Cardiac muscle cell (in vitro differentiated cells and primary cell): ENCODE measurements around the gene LECT2. TPM values are rescaled to one million over a fixed set of nuclear protein-coding genes. Genes with fewer than 3 reads are reported as not detected.
A peak's percentile ranks its signal among the peaks of the same experiment; 100 is the strongest.

Experiments used
- DNase-seq, 2 donors: peaks; one replicate each; pipeline versions ENCODE4 v3.0.0 to v3.0.0-alpha.2; 2010 to 2017; ENCODE audit warnings: low read depth in 1 of 2, low spot score in 1 of 2
- H3K27ac ChIP-seq: fragments of 200-600 bp; sonication (generic); 2 replicates; pipeline ENCODE4 v1.5.1; 2016
- H3K27me3 ChIP-seq: fragments of 200-600 bp; sonication (generic); 2 replicates; pipeline ENCODE4 v1.6.0; 2016; ENCODE audit warnings: control low read depth
- H3K36me3 ChIP-seq: fragments of 200-600 bp; sonication (generic); 2 replicates; pipeline ENCODE4 v1.5.1; 2016; ENCODE audit warnings: control low read depth
- H3K4me1 ChIP-seq: fragments of 200-600 bp; sonication (generic); 2 replicates; pipeline ENCODE4 v1.8.1; 2017; ENCODE audit warnings: low read depth, mild to moderate bottlenecking, mixed run types
- H3K4me3 ChIP-seq: fragments of 200-600 bp; sonication (generic); 2 replicates; pipeline ENCODE4 v1.5.1; 2016; ENCODE audit warnings: mild to moderate bottlenecking
- H3K9me3 ChIP-seq: fragments of 200-600 bp; sonication (generic); 2 replicates; pipeline ENCODE4 v1.5.1; 2017; ENCODE audit warnings: low read depth, mild to moderate bottlenecking, control low read depth
- CTCF ChIP-seq: IDR thresholded peaks from 2 replicates; pipeline ENCODE4 v1.5.1; 2012; ENCODE audit warnings: low read depth, mild to moderate bottlenecking, low read length
- polyA plus RNA-seq: library from polyadenylated mRNA; unstranded; fragments of >200 nt; fragmentation: Nextera tagmentation; extraction: Ambion mirVana; gene quantifications from 2 replicates; pipeline ENCODE4 v1.2.1, GENCODE V29; 2016
- total RNA-seq: library from RNA; depleted of rRNA; stranded (reverse); fragments of >200 nt; gene quantifications from 2 replicates; pipeline ENCODE4 v1.2.3, GENCODE V29; 2016

The LECT2 gene
- total and polyA plus RNA-seq, 2 experiments from 2014 or later, result not detected

GRCh38 chr5:135993880-135994636, 39.3 kb upstream of the LECT2 start:
- peak in 1 of 2 donors; percentile 72 for DNase-seq
- Histone ChIP-seq H3K4me3 (no peak overlapping the region), H3K9me3 (no peaks in the 10 kb centered on the region), H3K36me3 (no peaks in the 10 kb centered on the region), H3K4me1 (no peaks in the 10 kb centered on the region), H3K27me3 (peaks cover 3% of the 10 kb centered on the region), H3K27ac (no peak overlapping the region)
- no peak for TF ChIP-seq CTCF

GRCh38 chr5:135993335-135993879, 38.6 kb upstream of the LECT2 start:
- Histone ChIP-seq H3K27me3 (peaks cover 3% of the 10 kb centered on the region), H3K4me1 (no peaks in the 10 kb centered on the region), H3K36me3 (no peaks in the 10 kb centered on the region), H3K9me3 (no peaks in the 10 kb centered on the region), H3K4me3 (no peak overlapping the region), H3K27ac (no peak overlapping the region)
- TF ChIP-seq CTCF, result no peak
- no peak for DNase-seq

GRCh38 chr5:135991429-135991828, 36.6 kb upstream of the LECT2 start:
- Histone ChIP-seq H3K4me3 (no peak overlapping the region), H3K27me3 (peaks cover 3% of the 10 kb centered on the region), H3K4me1 (no peaks in the 10 kb centered on the region), H3K36me3 (no peaks in the 10 kb centered on the region), H3K27ac (no peak overlapping the region), H3K9me3 (no peaks in the 10 kb centered on the region)
- no peak for DNase-seq
- TF ChIP-seq CTCF, result no peak

- Histone ChIP-seq H3K27me3 (no peaks in the 10 kb centered on the region), H3K4me1 (no peaks in the 10 kb centered on the region), H3K36me3 (no peaks in the 10 kb centered on the region), H3K27ac (no peak overlapping the region), H3K4me3 (no peak overlapping the region), H3K9me3 (no peaks in the 10 kb centered on the region)
- no peak for TF ChIP-seq CTCF
- no peak for DNase-seq
Measured at GRCh38 chr5:135990528-135991255, 35.9 kb upstream of the LECT2 start.

GRCh38 chr5:135989686-135990085, 34.9 kb upstream of the LECT2 start:
- H3K4me3 ChIP-seq, result no peak overlapping the region
- H3K9me3 ChIP-seq, result no peaks in the 10 kb centered on the region
- TF ChIP-seq CTCF, result no peak
- H3K27me3 ChIP-seq, result no peaks in the 10 kb centered on the region
- H3K4me1 ChIP-seq, result no peaks in the 10 kb centered on the region
- H3K27ac ChIP-seq, result no peak overlapping the region
- no peaks in the 10 kb centered on the region for H3K36me3 ChIP-seq
- no peak for DNase-seq
